NCI-H446 treated with DMSO at 0.1 percent for 48 hours (cell line): ENCODE data around the gene ARHGAP24.
"Not testable (repeated sequence)": the region's sequence is repeated elsewhere in the genome, so short reads cannot be mapped to it uniquely, and the experiment has no call there.

Source experiments
- DNase-seq: peaks from one replicate; lab custom pipeline; 2025; lab: John Stamatoyannopoulos, UW

Gene ARHGAP24

DNA sequence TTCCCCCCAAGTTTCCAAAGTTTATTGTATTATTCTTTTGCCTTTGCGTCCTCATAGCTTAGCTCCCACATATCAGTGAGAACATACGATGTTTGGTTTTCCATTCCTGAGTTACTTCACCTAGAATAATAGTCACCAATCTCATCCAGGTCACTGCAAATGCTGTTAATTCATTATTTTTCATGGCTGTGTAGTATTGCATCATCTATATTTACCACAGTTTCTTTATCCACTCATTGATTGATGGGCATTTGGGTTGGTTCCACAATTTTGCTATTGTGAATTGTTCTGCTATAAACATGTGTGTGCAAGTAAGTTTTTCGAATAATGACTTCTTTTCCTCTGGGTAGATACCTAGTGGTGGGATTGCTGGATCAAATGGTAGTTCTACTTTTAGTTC, 43.6 kb downstream of the ARHGAP24 start:
- DNase-seq = not testable (repeated sequence)

GRCh38 chr4:85520765-85521749, 46.1 kb downstream of the ARHGAP24 start:
- no peak for DNase-seq

DNA sequence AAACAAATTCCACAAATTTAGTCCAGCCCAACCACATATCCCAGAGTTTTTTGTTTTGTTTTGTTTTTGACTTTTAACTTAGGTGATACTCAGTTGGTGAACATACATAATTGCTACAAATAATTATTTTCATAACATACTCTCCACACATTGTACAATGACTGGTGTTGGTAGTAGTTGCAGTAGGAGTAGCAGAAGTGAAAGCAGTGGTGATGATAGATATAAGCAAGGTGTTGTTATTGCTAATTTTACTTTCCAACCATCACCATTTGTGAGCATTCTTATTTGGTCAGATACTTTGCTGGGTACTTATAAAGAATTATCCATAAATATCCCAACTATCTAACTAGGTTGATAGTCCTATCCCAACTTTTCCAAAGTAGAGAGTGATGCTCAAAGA, 47.3 kb downstream of the ARHGAP24 start:
- DNase-seq = no peak

DNA sequence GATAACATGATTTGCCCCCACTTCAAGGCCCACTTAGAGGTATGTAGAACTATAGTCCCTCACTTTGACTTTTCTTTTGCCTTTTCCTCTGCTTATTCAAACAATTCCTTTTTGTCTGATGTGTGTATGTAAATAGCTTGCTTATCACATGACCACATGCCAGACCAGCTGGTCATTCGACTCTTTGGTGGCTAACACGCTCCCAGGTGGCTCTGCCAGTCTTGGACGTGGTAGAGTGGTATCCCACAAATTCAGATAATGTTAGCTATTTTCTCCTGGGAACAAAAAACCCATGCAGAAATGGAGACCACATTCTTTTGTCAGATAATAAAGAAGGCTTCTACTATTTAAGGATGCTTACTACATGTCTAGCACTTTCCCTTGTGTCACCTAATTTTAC, 47.9 kb downstream of the ARHGAP24 start:
- no peak for DNase-seq

DNA sequence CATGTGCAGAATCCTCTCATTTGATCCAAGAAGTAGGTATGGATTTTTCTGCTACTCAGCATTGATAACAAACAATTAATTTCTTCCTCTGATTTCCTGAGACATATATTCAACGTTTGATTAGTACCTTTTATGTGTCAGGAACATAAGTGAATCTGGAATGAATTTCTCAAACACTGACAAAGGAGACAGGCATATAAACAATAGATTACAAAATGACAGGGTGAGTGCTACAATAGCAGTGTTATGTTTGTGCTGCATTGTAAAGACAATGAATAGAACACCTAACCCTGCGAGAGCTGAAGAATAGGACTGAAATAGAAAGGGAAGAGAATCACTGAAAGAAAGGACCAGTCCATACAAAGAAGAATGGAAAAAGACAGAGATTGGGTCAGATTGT, 52.9 kb downstream of the ARHGAP24 start:
- no peak for DNase-seq

DNA sequence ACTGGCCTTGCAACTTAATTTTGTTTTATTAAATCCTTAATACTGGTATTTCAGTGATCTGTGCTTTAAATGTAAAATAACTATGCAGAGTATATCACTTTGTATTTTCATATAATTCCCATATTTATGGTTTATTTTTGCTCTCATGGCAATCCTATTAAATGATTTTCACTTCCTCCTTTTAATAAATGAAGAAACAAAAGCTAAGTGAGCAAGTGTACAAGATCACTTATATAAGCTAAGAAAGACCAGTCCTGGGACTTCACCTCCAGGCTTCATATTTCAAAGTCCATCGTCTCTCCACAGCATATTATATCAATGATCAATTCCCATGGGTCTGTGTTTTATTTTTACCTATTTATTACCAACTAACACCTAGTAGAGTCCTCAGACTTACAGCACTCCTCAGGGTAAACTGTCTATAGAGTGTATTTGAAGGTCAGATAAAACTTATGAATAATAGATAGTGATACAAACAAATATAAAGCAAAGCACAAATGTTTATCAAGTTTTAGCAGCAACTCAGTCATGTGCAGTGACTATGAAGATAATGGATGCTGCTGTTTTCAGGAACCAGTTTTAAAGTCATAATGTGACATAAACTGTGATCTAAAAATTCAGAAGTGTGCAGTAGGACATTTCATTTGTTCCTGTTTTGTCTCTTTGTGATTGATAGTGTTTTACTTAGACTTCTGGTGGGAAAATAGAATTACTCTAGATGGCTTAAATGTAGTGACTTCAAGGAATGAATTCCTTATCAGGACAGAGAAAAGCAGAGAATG, 56.8 kb downstream of the ARHGAP24 start:
- no peak for DNase-seq

DNA sequence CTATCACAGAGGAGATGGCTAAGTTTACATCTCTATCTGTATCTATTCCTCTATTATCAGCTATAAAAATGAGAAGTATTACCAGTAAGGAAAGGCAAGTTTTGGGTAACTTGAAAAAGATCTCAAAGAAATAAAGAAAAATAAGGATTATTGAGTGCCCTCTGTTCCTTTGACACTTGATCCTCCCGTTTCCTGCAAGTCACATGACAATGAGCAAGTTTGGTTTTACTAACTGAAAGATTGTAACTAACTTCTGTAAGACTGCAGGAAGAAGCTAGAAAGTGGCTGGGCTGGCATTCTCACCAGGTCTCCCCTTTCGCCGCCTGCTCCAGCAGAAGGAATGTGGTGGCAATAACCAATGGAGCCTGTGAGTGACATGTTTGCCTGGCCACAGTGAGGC, 59.2 kb downstream of the ARHGAP24 start:
- no peak for DNase-seq

GRCh38 chr4:85543832-85544231, 68.9 kb downstream of the ARHGAP24 start:
- DNase-seq = no peak

DNA sequence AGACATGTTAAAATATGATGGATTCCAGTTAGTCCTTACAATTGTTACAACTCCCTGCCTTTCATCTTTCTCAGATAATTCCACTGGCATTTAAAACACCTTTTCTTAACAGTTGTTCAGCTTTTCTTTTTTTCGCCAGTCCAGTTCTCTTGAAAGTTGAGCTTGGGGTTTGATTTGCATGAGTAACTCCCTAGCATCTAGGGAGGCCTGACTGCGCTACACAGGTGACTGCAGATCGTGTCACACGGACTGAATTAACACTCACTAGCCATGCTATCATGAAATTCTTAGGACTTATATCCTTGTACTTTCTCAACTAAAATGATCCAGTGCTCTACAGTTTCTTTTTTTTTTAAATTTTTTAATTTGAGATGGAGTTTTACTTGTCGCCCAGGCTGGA, 69.8 kb downstream of the ARHGAP24 start:
- DNase-seq = no peak

- DNase-seq = no peak
Measured at GRCh38 chr4:85548116-85548515, 73.2 kb downstream of the ARHGAP24 start.

- no peak for DNase-seq
Measured at GRCh38 chr4:85548841-85549240, 73.9 kb downstream of the ARHGAP24 start.

- no peak for DNase-seq
Measured at GRCh38 chr4:85555206-85555605, 80.3 kb downstream of the ARHGAP24 start.

- DNase-seq = no peak
Measured at GRCh38 chr4:85556283-85556682, 81.3 kb downstream of the ARHGAP24 start.

DNA sequence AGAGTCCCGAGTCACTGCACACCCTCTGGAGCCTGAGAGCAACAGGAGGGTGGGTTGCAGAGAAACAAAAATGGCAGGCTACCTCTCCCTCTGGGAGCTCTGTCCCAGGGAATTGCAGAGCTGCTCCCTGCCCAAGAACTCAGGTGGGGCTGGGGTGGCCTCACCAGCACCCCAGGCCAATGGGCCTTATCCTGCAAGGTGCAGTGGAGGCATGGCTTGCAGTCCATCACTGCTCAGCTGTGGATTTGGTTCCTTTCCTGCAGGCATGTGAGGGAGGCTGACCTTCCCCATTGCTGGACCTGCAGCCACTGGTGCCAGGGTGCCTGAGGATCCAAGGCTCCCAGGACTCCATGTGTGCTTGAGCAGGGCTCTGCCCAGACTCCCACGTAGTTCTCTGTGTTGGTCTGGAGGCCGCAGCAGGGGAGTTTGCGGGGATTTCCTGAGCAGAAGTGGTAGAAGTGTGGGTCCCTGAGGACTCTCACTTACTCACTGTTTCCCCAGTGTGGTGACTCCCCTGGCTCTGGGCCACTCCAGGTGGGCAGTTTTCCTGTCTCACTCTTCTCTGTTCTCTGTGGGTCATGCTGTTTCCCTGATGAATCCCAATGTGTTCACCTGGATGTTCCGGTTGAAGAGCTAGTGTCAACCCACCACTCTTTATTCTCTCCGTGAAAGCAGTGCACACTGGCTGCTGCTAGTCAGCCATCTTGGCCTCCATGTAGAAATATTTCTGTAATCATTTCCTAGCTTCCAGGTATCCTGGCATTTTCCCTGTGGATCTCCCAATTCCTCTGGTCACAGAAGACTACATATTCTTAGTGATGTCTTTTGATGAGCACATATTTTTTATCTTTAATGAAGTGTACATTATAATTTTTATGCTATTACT, 82.3 kb downstream of the ARHGAP24 start:
- no peak for DNase-seq

DNA sequence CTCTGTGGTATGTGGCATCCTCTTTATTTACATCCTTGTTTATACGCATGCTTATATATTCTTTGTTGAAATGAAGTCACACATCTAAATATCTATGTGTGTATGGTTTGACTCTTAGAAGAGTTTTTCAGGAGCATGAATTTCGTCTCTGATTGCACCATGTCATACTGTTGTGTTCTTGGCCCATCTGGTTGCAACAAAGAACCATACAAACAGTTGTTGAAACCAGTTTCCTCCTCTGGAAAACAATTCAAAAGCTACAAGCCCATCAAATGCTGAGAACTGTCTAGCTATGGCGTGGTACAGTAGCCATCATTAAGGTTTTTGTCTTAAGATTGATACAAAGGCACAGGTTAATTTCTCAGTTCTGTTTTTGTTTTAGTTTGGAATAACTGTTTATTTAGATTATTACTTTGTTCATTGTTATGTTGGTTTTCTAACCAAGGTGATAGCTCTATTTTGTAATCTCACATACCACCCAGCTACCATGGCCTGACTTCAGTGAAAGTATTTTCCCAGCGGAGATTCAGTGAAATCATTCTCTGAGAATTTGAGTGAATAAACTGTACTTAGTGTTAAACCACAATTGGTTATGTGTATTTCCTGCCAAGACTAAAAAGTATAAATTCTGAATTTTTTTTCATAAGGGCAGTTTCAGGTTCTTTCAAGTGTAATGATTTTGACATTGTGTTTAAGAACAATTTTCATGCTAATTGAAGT, 91.0 kb downstream of the ARHGAP24 start:
- no peak for DNase-seq

- no peak for DNase-seq
Measured at GRCh38 chr4:85569730-85570299, 94.9 kb downstream of the ARHGAP24 start.

- DNase-seq = no peak
Measured at GRCh38 chr4:85570388-85570787, 95.4 kb downstream of the ARHGAP24 start.

- DNase-seq = no peak
Measured at GRCh38 chr4:85571008-85571407, 96.1 kb downstream of the ARHGAP24 start.

- DNase-seq = no peak
Measured at GRCh38 chr4:85573270-85573669, 98.3 kb downstream of the ARHGAP24 start.

DNA sequence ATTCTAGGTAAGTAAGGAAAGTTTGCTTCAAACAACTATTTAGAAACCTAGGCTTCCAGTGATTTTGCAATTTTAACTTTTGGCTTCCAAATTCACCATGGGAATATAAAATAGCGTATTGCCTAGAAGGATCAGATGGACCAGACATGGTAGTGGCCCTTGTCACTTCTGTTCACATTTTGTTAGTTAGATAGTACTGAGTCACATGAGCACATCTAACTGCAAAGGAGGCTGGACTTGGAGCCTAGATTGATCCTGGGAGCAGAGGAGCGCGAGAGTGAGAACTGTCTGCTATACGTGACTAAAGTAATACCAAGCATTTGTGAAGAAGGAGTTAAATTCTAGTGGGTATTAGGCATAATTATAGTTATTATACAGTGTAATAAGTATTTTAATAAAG, 102.4 kb downstream of the ARHGAP24 start:
- DNase-seq = no peak

GRCh38 chr4:85579942-85580341, 105.0 kb downstream of the ARHGAP24 start:
- no peak for DNase-seq
